D341Med (cell line): ENCODE data around the gene MPRIP.

ENCODE experiments used
- DNase-seq: peaks from one replicate; pipeline ENCODE4 v3.0.0; 2012; ENCODE audit warnings: low spot score

Gene MPRIP

GRCh38 chr17:17165666-17166308, 123.5 kb downstream of the MPRIP start:
- DNase-seq: no peak

- no peak for DNase-seq
These were observed 124.2 kb downstream of the MPRIP start for GRCh38 chr17:17166446-17166845.

GRCh38 chr17:17167356-17167755, 125.1 kb downstream of the MPRIP start:
- no peak for DNase-seq

- no peak for DNase-seq
These were observed 125.7 kb downstream of the MPRIP start for GRCh38 chr17:17167986-17168385.

GRCh38 chr17:17168401-17168800, 126.1 kb downstream of the MPRIP start:
- no peak for DNase-seq

GRCh38 chr17:17169396-17169795, 127.1 kb downstream of the MPRIP start:
- no peak for DNase-seq

- DNase-seq: no peak
These were observed 128.2 kb downstream of the MPRIP start for GRCh38 chr17:17170346-17170985.

- no peak for DNase-seq
These were observed 128.9 kb downstream of the MPRIP start for GRCh38 chr17:17171186-17171585.

GRCh38 chr17:17172001-17172939, 130.0 kb downstream of the MPRIP start:
- DNase-seq: no peak

GRCh38 chr17:17172990-17173389, 130.7 kb downstream of the MPRIP start:
- DNase-seq: no peak

GRCh38 chr17:17173921-17174320, 131.7 kb downstream of the MPRIP start:
- DNase-seq: no peak

GRCh38 chr17:17175340-17175739, 133.1 kb downstream of the MPRIP start:
- DNase-seq: no peak

- no peak for DNase-seq
These were observed 133.7 kb downstream of the MPRIP start for GRCh38 chr17:17175917-17176316.

- DNase-seq: no peak
These were observed 134.1 kb downstream of the MPRIP start for GRCh38 chr17:17176341-17176740.

- DNase-seq: no peak
These were observed 134.9 kb downstream of the MPRIP start for GRCh38 chr17:17177176-17177575.

- no peak for DNase-seq
These were observed 137.1 kb downstream of the MPRIP start for GRCh38 chr17:17179371-17179827.

GRCh38 chr17:17180141-17180603, 137.9 kb downstream of the MPRIP start:
- no peak for DNase-seq

- no peak for DNase-seq
These were observed 138.7 kb downstream of the MPRIP start for GRCh38 chr17:17180741-17181525.

- no peak for DNase-seq
These were observed 139.7 kb downstream of the MPRIP start for GRCh38 chr17:17181666-17182597.

GRCh38 chr17:17182598-17183136, 140.4 kb downstream of the MPRIP start:
- DNase-seq: no peak
